Coronary artery (tissue), 2 donors: ENCODE results near the gene OR2L8.
"Not testable (repeated sequence)": the region's sequence is repeated elsewhere in the genome, so short reads cannot be mapped to it uniquely, and the experiment has no call there.

ENCODE experiments used
- DNase-seq: peaks from one replicate; pipeline ENCODE4 v3.0.0-alpha.2; 2017; ENCODE audit warnings: low spot score
- H3K27ac ChIP-seq, 2 donors: fragments of 200-600 bp; sonication (generic); one replicate each; pipeline ENCODE4 v1.5.1; 2016 to 2019
- H3K4me3 ChIP-seq: fragments of 200-600 bp; sonication (generic); 2 replicates; pipeline ENCODE4 v1.5.1; 2016; ENCODE audit warnings: mild to moderate bottlenecking, moderate library complexity
- CTCF ChIP-seq: fragments of 200-600 bp; sonication (generic); IDR thresholded peaks from one replicate; pipeline ENCODE4 v1.5.1; 2019; ENCODE audit warnings: antibody characterized with exemption

OR2L8 gene

GRCh38 chr1:247914941-247915662 lies 33.6 kb upstream of the OR2L8 start:
- Histone ChIP-seq H3K4me3 (no peak overlapping the region), H3K27ac (no peak overlapping the region)
- no peak for DNase-seq
- no peak for TF ChIP-seq CTCF

DNA sequence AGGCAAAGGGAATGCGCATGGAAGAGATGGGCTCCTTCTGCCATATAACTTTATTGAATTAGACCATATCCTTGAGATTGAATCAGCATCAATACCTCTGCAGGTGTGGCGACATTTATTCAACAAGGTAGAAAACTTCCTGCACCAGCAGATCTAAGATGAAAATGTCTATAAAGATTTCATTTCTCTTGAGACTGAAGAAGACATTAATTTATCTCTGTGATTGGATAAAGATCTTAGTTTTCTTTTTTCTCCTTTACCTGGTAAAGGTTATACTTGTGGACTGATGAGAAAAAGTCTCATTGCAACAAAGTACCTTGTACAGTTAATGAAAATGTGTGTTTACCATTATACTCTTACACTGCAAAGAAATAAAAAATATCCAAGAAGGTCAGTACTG lies 28.7 kb upstream of the OR2L8 start, which contains the start of gene OR2T8:
Gene OR2T8, plus strand, starts transcription at position 301 of the 400 bp plus-strand sequence. CDS start 766 bp downstream, outside the sequence.
- no peak within 1 kb of the TSS for H3K27ac ChIP-seq
- DNase-seq = no peak
- H3K4me3 ChIP-seq = no peak within 1 kb of the TSS
- no peak for TF ChIP-seq CTCF

DNA sequence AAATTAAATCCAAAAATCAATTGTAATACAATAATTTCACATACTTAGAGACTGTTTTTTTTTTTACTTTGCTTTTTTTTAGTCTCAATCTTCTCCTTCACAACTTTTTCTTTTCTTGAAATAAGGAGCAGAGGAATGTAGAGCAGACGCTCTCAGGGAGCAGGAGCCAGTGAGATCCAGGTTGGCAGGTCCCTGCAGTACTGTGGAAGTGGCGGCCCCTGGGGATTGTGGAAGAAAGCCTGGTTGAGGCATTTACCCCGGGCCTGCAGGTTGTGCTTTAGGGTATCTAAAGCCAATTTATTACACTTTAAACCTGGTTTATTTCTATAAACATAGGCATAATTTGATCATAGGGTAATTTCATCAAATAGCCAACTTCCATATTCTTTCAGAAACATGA lies 24.7 kb upstream of the OR2L8 start:
- no peak for DNase-seq
- Histone ChIP-seq H3K4me3 (no peak overlapping the region), H3K27ac (no peak overlapping the region)
- TF ChIP-seq CTCF = no peak

- DNase-seq = no peak
- no peak for TF ChIP-seq CTCF
- Histone ChIP-seq H3K4me3 (no peak within 1 kb of the TSS), H3K27ac (no peak within 1 kb of the TSS)
Observed at GRCh38 chr1:247924868-247925267, 23.8 kb upstream of the OR2L8 start, which contains the start of gene OR2AJ1. Gene OR2AJ1, plus strand, starts transcription at chr1:247924889. Its CDS starts 8,880 bp downstream, at chr1:247933769.

DNA sequence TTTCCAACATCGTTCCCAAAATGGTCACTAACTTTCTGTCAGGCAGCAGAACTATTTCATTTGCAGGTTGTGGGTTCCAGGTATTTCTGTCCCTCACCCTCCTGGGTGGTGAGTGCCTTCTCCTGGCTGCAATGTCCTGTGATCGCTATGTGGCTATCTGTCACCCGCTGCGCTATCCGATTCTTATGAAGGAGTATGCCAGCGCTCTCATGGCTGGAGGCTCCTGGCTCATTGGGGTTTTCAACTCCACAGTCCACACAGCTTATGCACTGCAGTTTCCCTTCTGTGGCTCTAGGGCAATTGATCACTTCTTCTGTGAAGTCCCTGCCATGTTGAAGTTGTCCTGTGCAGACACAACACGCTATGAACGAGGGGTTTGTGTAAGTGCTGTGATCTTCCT lies 14.7 kb upstream of the OR2L8 start:
- no peak for TF ChIP-seq CTCF
- DNase-seq = no peak
- no peak overlapping the region for H3K4me3 ChIP-seq
- H3K27ac ChIP-seq = no peak overlapping the region

DNA sequence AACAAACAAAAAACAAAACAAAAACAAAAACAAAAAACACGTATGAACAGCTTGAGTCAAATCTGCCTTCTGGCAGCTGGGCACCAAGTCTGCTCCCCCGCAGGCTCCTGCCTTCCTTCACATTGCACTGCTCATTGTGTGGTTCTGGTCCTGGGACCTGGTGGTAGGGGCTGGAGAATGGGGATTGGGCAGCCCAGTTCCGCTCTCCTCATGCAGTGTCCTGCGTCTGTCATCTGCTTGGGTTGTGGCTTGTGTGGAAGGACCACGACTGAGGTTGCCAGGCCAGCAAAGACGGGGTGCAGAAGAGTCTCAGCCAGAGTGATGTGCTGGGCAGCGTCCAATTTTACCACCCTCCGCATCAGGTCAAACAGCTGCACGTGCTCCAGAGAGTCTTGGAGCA lies 12.9 kb upstream of the OR2L8 start:
- no peak for TF ChIP-seq CTCF
- DNase-seq = no peak

DNA sequence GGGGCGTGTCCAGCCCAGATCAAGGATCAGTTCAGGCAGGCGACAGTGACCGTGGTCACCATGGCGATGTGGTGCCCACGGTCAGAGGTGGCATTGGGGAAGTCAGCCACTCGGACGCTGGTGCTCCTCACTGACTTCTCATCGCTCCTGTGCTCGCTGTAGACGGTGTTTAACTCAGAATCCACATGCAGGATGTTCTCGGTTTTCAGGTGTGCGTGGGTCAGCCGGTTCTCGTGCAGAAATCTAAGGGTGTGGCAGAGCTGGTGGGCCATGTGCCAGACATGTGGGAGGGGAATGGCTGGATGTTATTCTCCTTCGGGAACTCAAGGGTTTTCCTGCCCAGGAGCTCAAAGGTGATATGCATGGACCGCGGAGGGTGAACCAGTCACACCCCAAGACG lies 12.2 kb upstream of the OR2L8 start:
- no peak for DNase-seq
- no peak overlapping the region for H3K27ac ChIP-seq
- TF ChIP-seq CTCF = no peak
- H3K4me3 ChIP-seq = no peak overlapping the region

More for the DNA sequence above, 12.9 kb upstream of the OR2L8 start:
- Histone ChIP-seq H3K27ac (no peak overlapping the region), H3K4me3 (no peak overlapping the region)

GRCh38 chr1:247936965-247937734 lies 11.5 kb upstream of the OR2L8 start:
- H3K27ac ChIP-seq, DNase-seq: not testable (repeated sequence)
- H3K4me3 ChIP-seq = peak overlapping the region; percentile 60
